ENCODE results near the gene TLCD1.

The TLCD1 gene

DNA sequence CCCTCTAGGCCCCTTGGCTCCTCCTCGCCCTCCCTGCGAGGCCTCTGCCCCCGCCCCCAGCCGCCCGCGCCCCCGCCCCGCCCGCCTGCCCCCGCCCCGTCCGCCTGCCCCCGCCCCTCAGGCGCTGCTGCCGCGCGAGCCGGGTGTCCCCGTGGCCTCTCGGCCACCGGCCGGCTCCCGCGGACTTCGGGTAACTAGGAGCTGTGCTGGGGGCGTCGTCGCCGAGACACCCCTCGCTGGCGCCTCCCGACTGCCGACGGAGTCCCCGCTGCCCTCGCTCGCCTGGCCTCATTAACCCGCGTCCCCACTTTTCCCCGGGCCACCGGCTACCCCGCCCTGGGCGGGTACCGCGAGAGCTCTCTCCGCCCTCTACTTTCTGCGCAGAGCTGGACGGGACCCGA lies at the start of gene TLCD1:
TSS of gene TLCD1 (minus strand) at position 8 of the 401 bp plus-strand sequence. CDS start 136 bp downstream, outside the sequence.
- DNase-seq (ENCODE audit: low spot score) = no peak

- no peak for DNase-seq (ENCODE audit: low spot score)
These were observed 48.2 kb upstream of the TLCD1 start for GRCh38 chr17:28774206-28774605.

- DNase-seq (ENCODE audit: low spot score) = no peak
These were observed 47.7 kb upstream of the TLCD1 start for GRCh38 chr17:28773736-28774135.

DNA sequence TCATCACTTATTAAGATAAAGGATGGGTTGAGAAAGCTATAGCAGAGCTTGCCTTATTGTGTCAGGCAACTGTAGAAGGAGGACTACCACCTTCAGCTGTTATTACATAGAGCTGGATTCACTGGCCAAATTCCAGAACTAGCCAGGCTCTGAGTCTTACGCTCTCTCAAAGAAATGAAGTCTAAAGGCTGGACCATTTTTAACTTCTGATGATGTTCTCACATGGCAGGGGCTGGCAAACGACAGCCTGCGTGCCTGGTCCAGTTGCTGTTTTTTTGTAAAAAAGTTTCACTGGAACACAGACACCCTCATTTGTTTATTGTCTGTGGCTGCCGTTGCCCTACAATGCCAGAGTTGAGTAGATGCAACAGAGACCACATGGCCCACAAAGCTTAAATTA lies 39.0 kb upstream of the TLCD1 start:
- DNase-seq (ENCODE audit: low spot score) = no peak

DNA sequence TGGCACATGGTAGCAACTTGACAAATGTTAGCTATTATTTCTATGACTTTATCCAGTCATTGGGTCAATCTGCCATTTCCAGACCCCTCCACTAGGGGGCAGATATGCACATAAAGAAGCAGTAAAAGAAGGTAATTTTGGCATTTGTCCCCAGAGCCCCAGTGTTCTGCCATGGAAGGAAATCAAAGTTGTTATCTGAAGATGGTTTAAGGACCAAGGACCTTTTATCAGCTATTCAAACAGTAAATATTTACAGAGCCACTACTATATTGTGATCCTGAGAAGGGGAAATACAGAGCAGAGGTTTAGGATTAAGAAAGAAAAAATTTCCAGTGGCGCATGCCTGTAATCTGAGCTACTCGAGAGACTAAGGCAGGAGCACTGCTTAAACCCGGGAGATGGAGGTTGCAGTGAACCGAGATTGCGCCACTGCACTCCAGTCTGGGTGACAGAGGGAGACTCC lies 37.8 kb upstream of the TLCD1 start:
- peak; percentile 74 for DNase-seq (ENCODE audit: low spot score)

DNA sequence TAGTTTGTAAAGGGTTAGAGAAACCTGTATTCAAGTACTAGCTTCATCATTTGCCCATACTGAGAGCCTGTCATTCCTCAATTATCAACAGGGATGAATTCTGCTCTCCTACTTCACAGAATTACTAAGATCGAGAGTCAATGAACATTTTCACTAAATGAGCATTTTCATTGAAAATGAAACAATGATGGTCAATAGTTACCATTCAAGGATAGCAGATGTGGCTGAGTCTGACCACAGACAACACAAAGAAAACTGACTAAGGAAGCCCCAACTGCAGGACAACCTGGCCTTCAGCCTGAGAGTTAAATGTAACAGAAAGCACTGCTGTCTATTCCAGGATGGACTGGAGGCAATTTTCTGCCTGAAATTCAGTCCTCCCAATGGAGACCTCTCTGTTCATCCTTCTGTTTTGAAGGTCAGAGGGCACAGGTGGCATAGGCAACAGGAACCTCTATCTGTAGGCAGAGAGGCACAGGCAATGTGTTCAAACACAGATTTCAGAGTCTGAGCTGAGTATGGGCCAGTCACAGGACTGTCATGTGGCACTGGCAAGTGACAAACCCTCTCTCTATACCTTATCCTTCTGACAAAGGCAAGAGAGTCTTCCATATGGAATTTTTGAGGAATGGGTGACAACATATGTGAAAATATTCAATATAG lies 37.2 kb upstream of the TLCD1 start:
- no peak for DNase-seq (ENCODE audit: low spot score)

DNA sequence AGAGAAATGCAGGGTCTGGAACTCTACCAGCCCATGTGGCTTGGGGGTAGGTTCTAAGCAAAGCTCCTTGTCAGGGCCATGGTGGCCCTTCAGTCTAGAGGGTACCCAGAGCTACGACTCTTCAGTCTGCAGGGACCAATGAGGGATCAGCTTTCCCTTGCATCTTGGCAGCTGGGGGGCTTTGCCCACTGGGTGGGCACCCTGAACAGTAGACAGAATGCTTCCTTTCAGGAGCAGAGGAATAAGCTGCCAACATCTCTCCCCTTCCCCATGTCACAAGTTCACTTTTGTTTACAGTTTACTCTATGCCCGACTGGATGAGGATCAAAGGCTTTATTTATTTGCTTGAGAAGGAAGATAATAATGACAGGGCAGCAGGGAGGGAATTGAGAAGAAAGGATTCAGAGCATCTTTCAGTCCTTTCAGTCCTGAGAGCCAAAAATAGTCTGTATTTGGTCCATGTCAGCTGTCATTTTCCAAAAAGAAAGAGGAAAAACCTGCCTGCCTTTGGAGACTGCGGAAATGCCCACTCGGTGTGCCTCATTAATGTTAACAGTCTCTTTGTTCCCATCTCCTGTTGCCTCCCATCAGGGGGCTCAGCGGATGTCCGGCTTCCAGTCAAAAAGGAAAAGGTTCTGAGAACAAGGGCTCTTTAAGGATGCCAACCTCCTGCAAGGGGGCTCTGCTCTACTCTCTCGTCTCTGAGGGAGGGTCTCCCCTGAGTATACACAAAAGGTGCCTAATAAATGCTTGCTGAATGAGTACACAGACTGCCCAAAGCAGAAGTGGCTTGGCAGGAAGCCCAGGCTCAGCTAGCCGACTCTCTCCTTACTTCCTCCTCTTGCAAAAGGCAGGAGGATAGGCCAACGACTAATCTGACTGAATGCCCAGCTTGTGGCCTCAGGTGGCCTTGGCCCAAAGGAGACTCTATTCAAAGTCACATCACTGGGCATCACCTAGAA lies 34.8 kb upstream of the TLCD1 start:
- peak; percentile 78 for DNase-seq (ENCODE audit: low spot score)

- DNase-seq (ENCODE audit: low spot score) = no peak
These were observed 33.3 kb upstream of the TLCD1 start for GRCh38 chr17:28759256-28759865.

DNA sequence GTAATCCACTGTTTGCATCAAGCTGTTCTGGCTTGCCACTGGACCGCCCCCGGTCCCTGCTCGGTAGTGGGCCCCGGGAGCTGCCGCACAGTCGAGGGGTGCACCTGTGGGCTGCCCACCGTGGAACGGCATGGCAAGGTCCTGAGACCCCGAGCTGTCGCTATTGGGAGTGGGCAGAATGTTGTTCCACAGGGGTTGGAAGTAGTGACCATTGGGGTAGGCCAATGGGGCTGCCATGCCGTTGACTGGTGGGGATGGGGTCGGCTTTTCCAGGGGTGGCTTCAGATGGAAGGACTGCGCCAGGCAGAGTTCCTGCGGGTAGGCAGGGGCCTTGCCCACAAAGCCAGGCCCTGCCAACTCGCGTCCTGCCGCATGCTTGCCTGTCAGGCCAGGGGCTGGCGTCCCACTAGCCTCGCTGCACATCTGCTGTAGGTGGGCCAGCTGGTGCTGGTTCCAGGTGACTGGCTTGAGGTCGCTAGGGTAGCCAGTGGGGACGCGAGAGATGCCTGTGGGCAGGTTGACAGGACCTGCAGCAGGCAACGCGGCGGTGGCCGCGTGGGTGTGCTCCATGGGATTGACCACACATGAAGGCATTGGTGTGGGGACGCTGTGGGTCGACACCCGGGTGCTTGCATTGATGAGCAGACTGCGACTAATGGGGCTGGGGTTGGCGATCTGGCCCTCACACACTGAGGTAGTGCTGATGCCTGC lies 32.5 kb upstream of the TLCD1 start:
- DNase-seq (ENCODE audit: low spot score) = no peak

DNA sequence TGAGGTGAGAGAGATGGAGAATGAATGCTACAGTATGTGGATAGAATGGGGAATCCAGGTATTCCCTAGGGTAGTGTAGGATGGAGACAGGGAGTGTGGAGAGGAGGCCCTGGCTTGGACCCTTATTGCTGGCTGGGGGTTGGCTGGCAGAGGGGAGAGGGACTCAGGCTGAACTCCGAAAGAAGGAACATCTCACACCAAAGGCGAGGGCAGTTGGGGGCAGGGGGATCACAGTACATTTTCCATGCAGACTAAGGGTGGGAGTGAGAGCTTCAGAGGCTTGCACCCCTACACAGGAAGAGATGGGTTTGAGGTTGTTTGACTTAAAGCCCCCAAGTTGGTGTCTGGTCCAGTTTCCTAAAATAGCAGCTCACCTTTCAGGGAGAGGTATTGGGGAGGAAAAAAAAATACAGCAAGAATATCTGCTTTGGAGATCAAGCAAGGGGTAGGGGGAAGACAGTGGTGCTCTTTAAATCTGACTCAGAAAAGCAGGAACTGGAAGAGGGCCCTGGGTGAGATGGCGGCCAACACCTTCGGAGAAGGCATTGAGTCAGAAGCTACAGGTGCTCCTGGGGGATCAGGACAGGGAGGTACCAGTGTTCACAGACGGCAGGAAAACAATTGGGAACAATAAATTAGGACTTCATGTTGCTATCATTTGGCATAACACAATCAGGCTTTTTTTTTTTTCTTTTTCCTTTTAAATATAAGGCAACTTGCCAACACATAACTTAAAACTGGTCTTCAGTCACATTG lies 30.2 kb upstream of the TLCD1 start:
- no peak for DNase-seq (ENCODE audit: low spot score)

DNA sequence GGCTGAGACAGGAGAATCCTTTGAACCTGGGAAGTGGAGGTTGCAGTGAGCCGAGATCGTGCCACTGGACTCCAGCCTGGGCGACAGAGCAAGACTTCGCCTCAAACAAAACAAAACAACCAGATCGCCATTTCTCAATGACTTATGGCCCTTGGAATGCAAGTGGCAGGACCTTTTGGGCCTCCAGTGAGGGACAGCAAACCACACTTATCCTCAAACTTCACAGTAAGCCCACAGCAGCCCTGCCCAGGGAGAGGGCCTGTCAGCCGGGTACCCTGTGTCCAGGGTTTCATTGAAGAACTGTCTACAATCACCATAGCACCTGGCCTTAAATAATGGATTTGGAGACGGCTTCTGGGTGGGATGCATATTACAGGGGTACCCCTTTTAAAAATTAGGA lies 29.5 kb upstream of the TLCD1 start:
- peak; percentile 74 for DNase-seq (ENCODE audit: low spot score)

DNA sequence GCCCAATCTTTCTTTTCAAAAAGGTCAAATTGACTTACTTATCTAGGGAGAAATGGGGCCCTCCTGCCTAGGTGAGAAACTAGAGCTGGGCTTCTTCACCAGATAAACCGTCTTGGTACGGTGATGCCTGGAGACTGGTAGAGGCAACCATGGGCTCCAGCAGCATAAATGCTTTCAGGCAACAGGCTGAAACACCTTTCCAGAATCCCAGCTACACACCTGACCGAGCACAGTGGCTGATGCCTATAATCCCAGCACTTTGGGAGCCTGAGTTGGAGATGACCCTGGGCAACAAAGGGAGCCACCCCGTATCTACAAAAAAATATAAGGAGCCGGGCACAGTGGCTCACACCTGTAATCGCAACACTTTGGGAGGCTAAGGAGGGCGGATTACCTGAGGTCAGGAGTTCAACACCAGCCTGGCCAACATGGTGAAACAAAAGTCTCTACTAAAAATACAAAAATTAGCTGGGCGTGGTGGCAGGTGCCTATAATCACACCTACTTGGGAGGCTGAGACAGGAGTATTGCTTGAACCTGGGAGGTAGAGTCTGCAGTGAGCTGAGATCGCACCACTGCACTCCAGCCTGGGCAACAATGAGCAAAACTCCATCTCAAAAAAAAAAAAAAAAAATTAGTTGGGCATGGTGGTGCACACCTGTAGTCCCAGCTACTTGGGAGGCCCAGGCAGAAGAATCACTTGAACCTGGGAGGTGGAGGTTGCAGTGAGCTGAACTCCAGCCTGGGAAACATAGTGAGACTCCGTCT lies 25.8 kb upstream of the TLCD1 start:
- no peak for DNase-seq (ENCODE audit: low spot score)

- DNase-seq (ENCODE audit: low spot score) = peak; percentile 93
These were observed 24.4 kb upstream of the TLCD1 start for GRCh38 chr17:28750178-28751047.

GRCh38 chr17:28749516-28750177 lies 23.6 kb upstream of the TLCD1 start:
- DNase-seq (ENCODE audit: low spot score) = no peak

GRCh38 chr17:28748852-28749515 lies 23.0 kb upstream of the TLCD1 start:
- no peak for DNase-seq (ENCODE audit: low spot score)

- no peak for DNase-seq (ENCODE audit: low spot score)
These were observed 22.0 kb upstream of the TLCD1 start for GRCh38 chr17:28747801-28748750.

GRCh38 chr17:28747051-28747691 lies 21.1 kb upstream of the TLCD1 start:
- peak; percentile 52 for DNase-seq (ENCODE audit: low spot score)
